Jurkat, Clone E6-1 (cell line): ENCODE measurements around the gene CACNA2D2.

Experiments used
- DNase-seq: peaks from one replicate; pipeline ENCODE4 v3.0.0-alpha.2; 2011; ENCODE audit warnings: low read depth, low spot score
- H3K4me3 ChIP-seq: 2 replicates; pipeline ENCODE4 v1.5.1; 2011; ENCODE audit warnings: mild to moderate bottlenecking, low read length, control low read depth, moderate library complexity

Gene CACNA2D2

GRCh38 chr3:50341537-50341936, 161.9 kb downstream of the CACNA2D2 start:
- no peak overlapping the region for H3K4me3 ChIP-seq
- no peak for DNase-seq

- H3K4me3 ChIP-seq: no peak within 1 kb of the TSS
- DNase-seq: no peak
Observed at GRCh38 chr3:50340448-50341329, 162.7 kb downstream of the CACNA2D2 start, which contains the start of gene RASSF1. RASSF1 (minus strand) TSS chr3:50340836; CDS start chr3:50340805, 31 bp downstream.

GRCh38 chr3:50340147-50340447, 163.3 kb downstream of the CACNA2D2 start:
- no peak for DNase-seq
- no peak overlapping the region for H3K4me3 ChIP-seq

- no peak overlapping the region for H3K4me3 ChIP-seq
- no peak for DNase-seq
Observed at GRCh38 chr3:50339485-50340146, 163.8 kb downstream of the CACNA2D2 start.

GRCh38 chr3:50338965-50339364, 164.5 kb downstream of the CACNA2D2 start:
- DNase-seq: no peak
- no peak overlapping the region for H3K4me3 ChIP-seq

GRCh38 chr3:50337175-50337861, 166.1 kb downstream of the CACNA2D2 start:
- peak; percentile 97 for DNase-seq
- H3K4me3 ChIP-seq: peak overlapping the region; percentile 98

- H3K4me3 ChIP-seq: peak overlapping the region; percentile 98
- peak; percentile 38 for DNase-seq
Observed at GRCh38 chr3:50336452-50337174, 166.8 kb downstream of the CACNA2D2 start.

- H3K4me3 ChIP-seq: no peak overlapping the region
- DNase-seq: no peak
Observed at GRCh38 chr3:50334339-50335075, 168.9 kb downstream of the CACNA2D2 start.

GRCh38 chr3:50333744-50334328, 169.6 kb downstream of the CACNA2D2 start:
- H3K4me3 ChIP-seq: no peak overlapping the region
- no peak for DNase-seq

GRCh38 chr3:50331364-50331907, 172.0 kb downstream of the CACNA2D2 start:
- no peak for DNase-seq
- no peak overlapping the region for H3K4me3 ChIP-seq

GRCh38 chr3:50330330-50330729, 173.1 kb downstream of the CACNA2D2 start:
- no peak for DNase-seq
- no peak overlapping the region for H3K4me3 ChIP-seq

GRCh38 chr3:50327943-50328691, 175.3 kb downstream of the CACNA2D2 start, which contains the start of gene TUSC2:
TUSC2 (minus strand) TSS chr3:50328223; CDS start chr3:50328099, 124 bp downstream.
- peak; percentile 91 for DNase-seq
- H3K4me3 ChIP-seq: peak within 1 kb of the TSS; percentile 94

- H3K4me3 ChIP-seq: peak overlapping the region; percentile 94
- no peak for DNase-seq
Observed at GRCh38 chr3:50327129-50327528, 176.3 kb downstream of the CACNA2D2 start.

- DNase-seq: no peak
- no peak overlapping the region for H3K4me3 ChIP-seq
Observed at GRCh38 chr3:50326182-50326541, 177.3 kb downstream of the CACNA2D2 start.

GRCh38 chr3:50325497-50326181, 177.8 kb downstream of the CACNA2D2 start:
- DNase-seq: no peak
- no peak overlapping the region for H3K4me3 ChIP-seq

- no peak overlapping the region for H3K4me3 ChIP-seq
- DNase-seq: no peak
Observed at GRCh38 chr3:50325113-50325480, 178.3 kb downstream of the CACNA2D2 start.
